ENCODE results near the gene OR8K1. TPM values are rescaled to one million over a fixed set of nuclear protein-coding genes. Genes with fewer than 3 reads are reported as not detected.

The OR8K1 gene
- not detected for total RNA-seq
- not detected for polyA plus RNA-seq
- 0 reads per million in 6 experiments for total RNA-seq

DNA sequence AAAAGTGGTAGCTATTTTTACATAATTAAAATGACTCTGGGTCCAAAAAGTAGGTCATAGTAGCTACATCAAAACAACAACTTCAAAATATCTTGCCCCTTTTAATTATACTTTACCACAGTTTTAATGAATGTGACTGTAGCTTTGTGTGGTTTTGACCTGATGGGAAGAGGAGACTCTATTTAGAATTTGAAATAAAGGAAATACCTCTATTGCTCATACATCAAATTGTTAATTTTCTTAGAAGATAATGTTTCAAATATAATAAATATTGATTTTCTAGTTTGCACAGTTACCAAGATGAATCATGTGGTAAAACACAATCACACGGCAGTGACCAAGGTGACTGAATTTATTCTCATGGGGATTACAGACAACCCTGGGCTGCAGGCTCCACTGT, at the start of gene OR8K1:
Gene OR8K1 (plus strand): TSS at position 301 of the 400 bp plus-strand sequence. CDS start 0 bp downstream, at position 301.
- Mint-ChIP-seq H3K9me3 (peaks cover 4 to 54% (median 17%) of the 10 kb centered on the region in 9 donors), H3K4me3 (no peak within 1 kb of the TSS), H3K36me3 (no peaks in the 10 kb centered on the region), H3K4me1 (no peaks in the 10 kb centered on the region), H3K27me3 (no peaks in the 10 kb centered on the region), H3K27ac (no peak within 1 kb of the TSS)
- DNase-seq (no peak), ATAC-seq (no peak)
- POLR2A ChIA-PET, result no interaction called here

GRCh38 chr11:56296898-56297297, 48.9 kb upstream of the OR8K1 start:
- H3K27me3 Mint-ChIP-seq, result no peaks in the 10 kb centered on the region
- H3K36me3 Mint-ChIP-seq, result peaks cover 0 to 8% (median 0%) of the 10 kb centered on the region in 3 donors
- H3K4me1 Mint-ChIP-seq, result no peaks in the 10 kb centered on the region
- POLR2A ChIA-PET, result no interaction called here
- no peak for DNase-seq
- ATAC-seq, result no peak
- no peak overlapping the region for H3K27ac Mint-ChIP-seq
- H3K9me3 Mint-ChIP-seq, result peaks cover 2 to 33% (median 11%) of the 10 kb centered on the region in 9 donors
- H3K4me3 Mint-ChIP-seq, result no peak overlapping the region

DNA sequence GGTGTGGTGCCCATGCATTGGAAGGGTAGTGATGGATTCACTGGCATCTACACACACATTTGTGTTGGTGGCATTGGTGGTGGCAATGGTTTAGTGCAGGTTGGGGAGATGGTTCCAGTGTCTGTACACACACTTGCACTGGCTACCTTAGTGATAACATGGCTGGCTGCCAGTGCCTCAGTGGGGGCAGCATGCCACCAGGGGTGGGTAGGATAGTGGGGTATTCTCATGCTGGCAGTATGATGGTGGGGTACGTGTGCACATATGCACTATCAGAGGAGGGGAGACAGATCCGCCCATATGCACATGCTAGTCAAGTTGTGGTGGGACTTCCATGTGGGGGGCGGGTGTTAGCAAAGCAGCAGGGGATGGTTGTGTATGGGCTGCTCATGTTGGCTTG, 38.0 kb upstream of the OR8K1 start:
- Mint-ChIP-seq H3K27me3 (no peaks in the 10 kb centered on the region), H3K9me3 (peaks cover 12 to 56% (median 20%) of the 10 kb centered on the region in 9 donors), H3K36me3 (no peaks in the 10 kb centered on the region), H3K4me1 (no peaks in the 10 kb centered on the region), H3K27ac (no peak overlapping the region), H3K4me3 (no peak overlapping the region)
- no peak for ATAC-seq
- DNase-seq, result no peak
- POLR2A ChIA-PET, result no interaction called here

- Mint-ChIP-seq H3K27me3 (no peaks in the 10 kb centered on the region), H3K4me1 (no peaks in the 10 kb centered on the region), H3K9me3 (peaks cover 0 to 25% (median 15%) of the 10 kb centered on the region in 9 donors), H3K36me3 (no peaks in the 10 kb centered on the region), H3K27ac (no peak within 1 kb of the TSS), H3K4me3 (no peak within 1 kb of the TSS)
- POLR2A ChIA-PET, result no interaction called here
- DNase-seq, result no peak
- ATAC-seq, result no peak
Observed at GRCh38 chr11:56314844-56315243, 31.0 kb upstream of the OR8K1 start, which contains the start of gene OR8K3. Gene OR8K3, plus strand, starts transcription at chr11:56315144. Its CDS starts 3,163 bp downstream, at chr11:56318307.

DNA sequence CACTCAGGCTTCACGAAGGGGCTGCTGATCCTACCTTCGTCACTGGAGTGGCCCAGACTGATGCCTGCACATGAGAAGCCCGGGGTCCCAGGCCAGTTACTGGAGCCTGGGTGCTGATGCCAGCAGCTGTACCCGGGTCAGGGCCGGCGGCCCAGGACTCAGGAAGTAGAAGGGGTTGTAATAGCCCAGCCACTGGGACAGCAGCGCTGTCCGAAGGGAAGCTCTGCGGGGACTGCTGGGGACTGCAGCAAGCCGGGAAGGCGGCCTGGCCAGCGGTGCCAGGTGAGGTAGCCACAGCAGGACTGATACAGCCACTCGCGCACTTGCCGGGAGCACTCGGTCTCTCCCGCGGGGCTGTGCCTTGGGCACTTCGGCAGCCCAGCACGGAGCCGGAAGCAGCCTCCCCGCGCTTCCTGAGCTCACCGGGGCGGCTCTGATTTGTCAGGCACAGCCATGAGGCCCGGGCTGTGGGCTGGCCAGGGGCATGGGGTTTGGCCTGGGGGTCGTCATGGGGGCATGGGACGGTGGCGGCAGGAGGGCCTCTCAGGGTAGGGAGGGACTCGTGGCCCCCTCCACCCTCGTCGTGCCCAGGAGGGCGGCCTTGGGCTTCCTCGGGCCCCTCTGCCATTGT, 13.9 kb upstream of the OR8K1 start:
- no peak overlapping the region for H3K4me3 Mint-ChIP-seq
- H3K4me1 Mint-ChIP-seq, result no peaks in the 10 kb centered on the region
- no peak overlapping the region for H3K27ac Mint-ChIP-seq
- peaks cover 0 to 18% (median 8%) of the 10 kb centered on the region in 9 donors for H3K9me3 Mint-ChIP-seq
- POLR2A ChIA-PET, result no interaction called here
- H3K36me3 Mint-ChIP-seq, result peaks cover 0 to 5% (median 0%) of the 10 kb centered on the region in 3 donors
- no peak for DNase-seq
- ATAC-seq, result no peak
- H3K27me3 Mint-ChIP-seq, result no peaks in the 10 kb centered on the region

DNA sequence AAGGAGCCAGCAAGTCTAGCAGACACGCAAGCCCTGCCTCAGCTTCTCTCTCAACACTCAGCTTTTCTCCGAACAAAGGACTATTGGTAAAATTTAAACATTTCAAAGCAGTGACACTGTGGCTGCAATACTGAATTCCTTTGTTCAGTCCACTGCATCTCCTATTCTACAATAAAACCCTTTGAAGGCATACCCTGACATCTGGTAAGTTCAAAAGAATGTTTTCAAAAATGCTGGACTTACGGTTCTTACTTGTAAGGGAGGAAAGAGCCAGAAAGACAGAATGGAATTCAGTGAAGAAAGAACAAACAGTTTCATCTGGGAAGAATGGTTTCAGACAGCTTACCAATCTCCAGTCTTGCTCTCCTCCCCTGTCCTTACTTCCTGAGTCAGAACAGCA, 12.7 kb upstream of the OR8K1 start:
- ATAC-seq, result no peak
- Mint-ChIP-seq H3K36me3 (peaks cover 0 to 5% (median 0%) of the 10 kb centered on the region in 3 donors), H3K4me1 (no peaks in the 10 kb centered on the region), H3K4me3 (no peak overlapping the region), H3K27ac (no peak overlapping the region), H3K9me3 (peaks cover 0 to 17% (median 9%) of the 10 kb centered on the region in 9 donors), H3K27me3 (no peaks in the 10 kb centered on the region)
- POLR2A ChIA-PET, result no interaction called here
- DNase-seq, result no peak

GRCh38 chr11:56340289-56340688, 5.5 kb upstream of the OR8K1 start:
- no peak overlapping the region for H3K4me3 Mint-ChIP-seq
- ATAC-seq (no peak), DNase-seq (no peak)
- POLR2A ChIA-PET, result no interaction called here
- no peaks in the 10 kb centered on the region for H3K36me3 Mint-ChIP-seq
- no peak overlapping the region for H3K27ac Mint-ChIP-seq
- peaks cover 7 to 54% (median 25%) of the 10 kb centered on the region in 9 donors for H3K9me3 Mint-ChIP-seq
- no peaks in the 10 kb centered on the region for H3K27me3 Mint-ChIP-seq
- no peaks in the 10 kb centered on the region for H3K4me1 Mint-ChIP-seq

- Mint-ChIP-seq H3K9me3 (peaks cover 0 to 10% (median 2%) of the 10 kb centered on the region in 9 donors), H3K27ac (no peak within 1 kb of the TSS), H3K4me3 (no peak within 1 kb of the TSS), H3K36me3 (peaks cover 0 to 7% (median 0%) of the 10 kb centered on the region in 3 donors), H3K27me3 (no peaks in the 10 kb centered on the region), H3K4me1 (no peaks in the 10 kb centered on the region)
- DNase-seq (no peak), ATAC-seq (no peak)
- POLR2A ChIA-PET, result no interaction called here
Observed at GRCh38 chr11:56353991-56354390, 8.2 kb downstream of the OR8K1 start, which contains the start of gene OR8J1. Gene OR8J1, plus strand, starts transcription at chr11:56354291. Its CDS starts 5,956 bp downstream, at chr11:56360247.

- no peak for DNase-seq
- peaks cover 4 to 30% (median 13%) of the 10 kb centered on the region in 9 donors for H3K9me3 Mint-ChIP-seq
- H3K4me3 Mint-ChIP-seq, result no peak within 1 kb of the TSS
- no peaks in the 10 kb centered on the region for H3K4me1 Mint-ChIP-seq
- H3K36me3 Mint-ChIP-seq, result no peaks in the 10 kb centered on the region
- POLR2A ChIA-PET, result no interaction called here
- no peak for ATAC-seq
- no peak within 1 kb of the TSS for H3K27ac Mint-ChIP-seq
- H3K27me3 Mint-ChIP-seq, result no peaks in the 10 kb centered on the region
Observed at GRCh38 chr11:56375324-56375723, 29.5 kb downstream of the OR8K1 start, which contains the start of gene OR8U1. Gene OR8U1, plus strand, starts transcription at chr11:56375624. Its CDS starts 0 bp downstream, at chr11:56375624.

DNA sequence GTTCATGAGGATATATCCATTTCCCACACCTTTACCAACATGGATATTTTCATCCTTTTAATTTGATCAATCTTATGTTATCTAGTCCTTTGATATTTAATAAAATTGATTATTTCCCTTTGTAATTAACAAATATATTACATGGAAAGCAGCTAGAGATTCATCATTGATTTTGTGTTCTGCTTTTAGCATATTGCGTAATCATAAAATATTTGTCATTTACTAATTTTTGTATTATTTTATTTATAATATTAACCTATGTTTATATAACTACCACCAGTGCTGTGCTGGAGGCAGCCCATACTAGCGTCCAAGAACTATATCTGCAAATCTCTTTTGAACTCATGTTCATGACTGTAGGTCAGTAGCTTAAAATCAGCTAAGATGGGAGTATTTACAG, 34.3 kb downstream of the OR8K1 start:
- ATAC-seq (no peak), DNase-seq (no peak)
- peaks cover 2 to 30% (median 15%) of the 10 kb centered on the region in 9 donors for H3K9me3 Mint-ChIP-seq
- H3K27me3 Mint-ChIP-seq, result no peaks in the 10 kb centered on the region
- H3K36me3 Mint-ChIP-seq, result no peaks in the 10 kb centered on the region
- no peaks in the 10 kb centered on the region for H3K4me1 Mint-ChIP-seq
- POLR2A ChIA-PET, result no interaction called here
- H3K4me3 Mint-ChIP-seq, result no peak overlapping the region
- no peak overlapping the region for H3K27ac Mint-ChIP-seq

DNA sequence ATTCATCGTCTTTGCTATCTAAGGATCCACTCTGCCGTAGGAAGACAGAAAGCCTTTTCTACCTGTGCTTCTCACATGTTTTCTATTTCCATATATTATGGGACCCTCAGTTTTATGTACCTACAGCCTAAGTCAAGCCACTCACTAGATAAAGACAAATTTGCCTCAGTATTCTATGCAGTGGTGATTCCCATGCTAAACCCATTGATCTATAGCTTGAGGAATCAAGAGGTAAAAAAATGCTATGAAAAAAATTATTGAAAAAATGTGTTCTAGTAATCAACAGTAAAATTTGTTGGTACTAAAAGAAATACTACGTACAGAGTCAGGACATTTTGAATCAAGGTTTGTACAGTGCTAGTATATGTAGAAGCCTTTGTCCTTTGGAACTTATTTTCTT, 48.5 kb downstream of the OR8K1 start:
- H3K36me3 Mint-ChIP-seq, result no peaks in the 10 kb centered on the region
- no peak overlapping the region for H3K27ac Mint-ChIP-seq
- POLR2A ChIA-PET, result no interaction called here
- no peaks in the 10 kb centered on the region for H3K4me1 Mint-ChIP-seq
- DNase-seq (no peak), ATAC-seq (no peak)
- peaks cover 1 to 18% (median 13%) of the 10 kb centered on the region in 9 donors for H3K9me3 Mint-ChIP-seq
- no peak overlapping the region for H3K4me3 Mint-ChIP-seq
- H3K27me3 Mint-ChIP-seq, result no peaks in the 10 kb centered on the region

DNA sequence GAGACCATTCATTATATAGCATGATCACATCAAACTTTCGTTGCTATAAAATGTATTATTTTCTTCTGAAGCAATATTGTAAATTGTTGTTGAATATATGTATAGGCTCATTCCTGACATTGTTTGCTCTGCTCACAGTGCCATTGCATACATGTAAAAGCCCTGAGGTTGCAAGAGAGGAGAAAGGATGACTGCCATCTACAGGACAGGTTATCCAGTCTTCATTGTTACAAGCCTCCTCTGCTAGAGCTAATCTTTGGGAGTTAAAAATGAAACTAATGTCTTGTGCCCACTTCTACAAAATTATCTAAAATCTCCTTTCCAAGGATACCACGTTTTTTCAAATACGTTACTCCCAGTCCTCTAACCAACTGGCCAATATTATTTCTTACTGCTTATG, 50.2 kb downstream of the OR8K1 start:
- DNase-seq (no peak), ATAC-seq (no peak)
- Mint-ChIP-seq H3K36me3 (no peaks in the 10 kb centered on the region), H3K4me3 (no peak overlapping the region), H3K4me1 (no peaks in the 10 kb centered on the region), H3K27me3 (no peaks in the 10 kb centered on the region), H3K27ac (no peak overlapping the region), H3K9me3 (peaks cover 1 to 27% (median 14%) of the 10 kb centered on the region in 9 donors)
- POLR2A ChIA-PET, result no interaction called here

Data from naive thymus-derived CD8-positive, alpha-beta T cell (primary cell).